Liver (tissue), 9 donors: ENCODE data around the gene DCAF11. TPM values are rescaled to one million over a fixed set of nuclear protein-coding genes. Genes with fewer than 3 reads are reported as not detected.

ENCODE experiments used
- DNase-seq: peaks from one replicate; pipeline ENCODE4 v3.0.0-alpha.2; 2017; ENCODE audit warnings: low spot score
- H3K27ac ChIP-seq, 2 donors: one replicate each; pipeline ENCODE4 v1.7.0; 2013; ENCODE audit warnings: inconsistent platforms in 2 of 2, low read length in 2 of 2, control low read depth in 1 of 2, low read depth in 1 of 2, mild to moderate bottlenecking in 1 of 2
- H3K27me3 ChIP-seq, 4 donors: one replicate each; pipeline versions ENCODE4 v1.6.1 to v1.7.0; 2013; ENCODE audit warnings: low read length in 3 of 4, inconsistent platforms in 1 of 4, mild to moderate bottlenecking in 1 of 4, moderate library complexity in 1 of 4; ENCODE audit not compliant: control insufficient read depth in 4 of 4, insufficient read depth in 4 of 4
- H3K36me3 ChIP-seq, 4 donors: one replicate each; pipeline versions ENCODE4 v1.6.1 to v1.7.0; 2013; ENCODE audit warnings: low read length in 3 of 4, mild to moderate bottlenecking in 3 of 4, low read depth in 1 of 4, moderate library complexity in 1 of 4; ENCODE audit not compliant: control insufficient read depth in 4 of 4, insufficient read depth in 3 of 4
- H3K4me1 ChIP-seq, 4 donors: one replicate each; pipeline versions ENCODE4 v1.6.1 to v1.7.0; 2013; ENCODE audit warnings: low read length in 3 of 4, mild to moderate bottlenecking in 3 of 4, moderate library complexity in 1 of 4; ENCODE audit not compliant: control insufficient read depth in 4 of 4, insufficient read depth in 4 of 4
- H3K4me3 ChIP-seq, 3 donors: one replicate each; pipeline versions ENCODE4 v1.6.1 to v1.7.0; 2013; ENCODE audit warnings: low read length in 3 of 3, control low read depth in 1 of 3, low read depth in 1 of 3, mild to moderate bottlenecking in 1 of 3
- H3K9ac ChIP-seq, 2 donors: one replicate each; pipeline ENCODE4 v1.7.0; 2013; ENCODE audit warnings: low read length in 2 of 2, mild to moderate bottlenecking in 2 of 2, moderate library complexity in 2 of 2, control low read depth in 1 of 2, low read depth in 1 of 2
- H3K9me3 ChIP-seq, 4 donors: one replicate each; pipeline versions ENCODE4 v1.6.1 to v1.7.0; 2013; ENCODE audit warnings: low read length in 3 of 4; ENCODE audit not compliant: control insufficient read depth in 4 of 4
- FOXA1 ChIP-seq: IDR thresholded peaks from 2 replicates; pipeline ENCODE4 v1.6.1; 2016; ENCODE audit warnings: antibody characterized with exemption
- FOXA2 ChIP-seq: IDR thresholded peaks from 2 replicates; pipeline ENCODE4 v1.6.1; 2016; ENCODE audit warnings: antibody characterized with exemption
- HNF4A ChIP-seq, 2 donors: conservative IDR thresholded peaks; 2 replicates each; pipeline ENCODE4 v1.6.1; 2016; ENCODE audit warnings: antibody characterized with exemption in 2 of 2, mild to moderate bottlenecking in 2 of 2
- HNF4G ChIP-seq: IDR thresholded peaks from 2 replicates; pipeline ENCODE4 v1.6.1; 2016; ENCODE audit warnings: antibody characterized with exemption
- JUND ChIP-seq, 2 donors: IDR thresholded peaks; 2 replicates each; pipeline ENCODE4 v1.6.1; 2016; ENCODE audit warnings: antibody characterized with exemption in 2 of 2
- NR2F2 ChIP-seq: IDR thresholded peaks from 2 replicates; pipeline ENCODE4 v1.6.1; 2016; ENCODE audit warnings: antibody characterized with exemption
- RAD21 ChIP-seq, 2 donors: IDR thresholded peaks; 2 replicates each; pipeline ENCODE4 v1.6.1; 2016; ENCODE audit warnings: antibody characterized with exemption in 2 of 2, mild to moderate bottlenecking in 2 of 2
- RXRA ChIP-seq, 2 donors: IDR thresholded peaks; 2 replicates each; pipeline ENCODE4 v1.6.1; 2017 to 2018; ENCODE audit warnings: antibody characterized with exemption in 2 of 2, mild to moderate bottlenecking in 1 of 2
- SP1 ChIP-seq: IDR thresholded peaks from 2 replicates; pipeline ENCODE4 v1.6.1; 2018; ENCODE audit warnings: antibody characterized with exemption, mild to moderate bottlenecking
- TAF1 ChIP-seq: conservative IDR thresholded peaks from 2 replicates; pipeline ENCODE4 v1.6.1; 2016; ENCODE audit warnings: antibody characterized with exemption, mild to moderate bottlenecking
- WGBS: extraction: QIAGEN DNeasy Blood & Tissue Kit; methylation state at CpG from one replicate; pipeline ENCODE4 v1.1.7; 2013; 5-methylcytosine and 5-hydroxymethylcytosine counted together
- polyA plus RNA-seq, 2 donors: library from polyadenylated mRNA; stranded (reverse) in 1 of 2; unstranded in 1 of 2; fragments of 200-250 nt in 1 of 2; fragments of >200 nt in 1 of 2; fragmentation: Nextera tagmentation in 1 of 2; extraction: Ambion mirVana in 1 of 2; gene quantifications; one replicate each; pipeline versions ENCODE4 v1.2.1 to v1.2.3, GENCODE V29; 2013 to 2015
- total RNA-seq, 2 donors: library from RNA; depleted of rRNA; stranded (reverse); fragments of >200 nt; gene quantifications; one replicate each; pipeline ENCODE4 v1.2.3, GENCODE V29; 2014
- TF ChIP-seq, protein P1 (sequence below): IDR thresholded peaks from 2 replicates; pipeline ENCODE4 v1.6.1; 2016; ENCODE audit warnings: antibody characterized with exemption
- TF ChIP-seq, protein P2 (sequence below): IDR thresholded peaks from 2 replicates; pipeline ENCODE4 v1.6.1; 2016; ENCODE audit warnings: antibody characterized with exemption, mild to moderate bottlenecking
- TF ChIP-seq, protein P3 (sequence below): fragments of 150-350 bp; IDR thresholded peaks from 2 replicates; pipeline ENCODE4 v1.5.1; 2017; ENCODE audit warnings: improper control_type of control experiment, low read depth, low read length; ENCODE audit not compliant: missing input control
- TF ChIP-seq, protein P4 (sequence below): IDR thresholded peaks from 2 replicates; pipeline ENCODE4 v1.6.1; 2016; ENCODE audit warnings: antibody characterized with exemption
- TF ChIP-seq, protein P5 (sequence below): IDR thresholded peaks from 2 replicates; pipeline ENCODE4 v1.6.1; 2016; ENCODE audit warnings: antibody characterized with exemption
- donor health status: healthy.
- donor health status: healthy.
- donor health status: healthy.
- donor health status: healthy.
- donor health status: healthy.

The DCAF11 gene
- total and polyA plus RNA-seq, 4 donors: 30.1 to 312 (median 167) TPM

DNA sequence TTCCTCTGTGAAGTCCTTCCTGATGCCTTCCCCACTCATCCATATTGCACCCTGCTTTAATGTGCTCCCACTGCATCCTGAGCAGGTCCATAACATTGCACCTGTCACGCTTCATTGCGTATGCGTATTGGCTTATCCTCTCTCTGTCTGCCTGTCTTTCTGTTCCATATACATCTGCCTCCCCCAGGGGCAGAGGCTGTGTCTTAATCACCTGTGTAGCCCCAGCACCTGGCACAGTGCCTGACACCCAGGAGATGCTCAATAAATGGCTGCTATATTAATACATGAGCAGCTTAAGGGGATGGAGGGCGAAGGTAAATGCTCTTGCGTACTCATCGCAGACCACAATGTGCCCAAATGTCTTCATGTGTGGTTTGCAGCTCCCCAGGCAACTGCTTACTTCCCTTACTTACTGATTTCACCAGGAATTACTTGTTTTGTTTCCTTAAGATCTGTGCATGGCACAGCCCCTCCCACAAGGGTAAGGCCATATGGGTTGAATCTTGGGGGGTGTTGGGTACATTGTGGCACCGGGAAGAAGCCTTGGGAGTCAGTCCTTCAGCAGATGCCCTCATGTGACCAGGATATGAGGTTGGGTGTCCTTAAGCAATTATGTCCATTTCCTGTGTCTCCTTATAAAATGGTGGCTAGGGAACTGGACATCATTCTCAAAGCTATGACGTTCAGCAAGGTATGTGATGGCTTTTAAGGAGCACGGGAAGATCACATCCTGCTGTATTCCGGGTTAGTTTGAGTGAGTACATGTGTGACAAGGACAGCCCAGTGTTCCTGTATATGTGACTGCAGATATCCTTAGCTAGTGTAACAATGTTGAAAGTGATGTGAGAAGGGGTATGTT is 44.1 kb upstream of the DCAF11 start:
- Histone ChIP-seq H3K4me3 (no peak overlapping the region), H3K9me3 (no peaks in the 10 kb centered on the region), H3K36me3 (no peaks in the 10 kb centered on the region), H3K27me3 (no peaks in the 10 kb centered on the region), H3K9ac (no peak overlapping the region), H3K27ac (no peak overlapping the region), H3K4me1 (peaks cover 35 to 69% (median 62%) of the 10 kb centered on the region in 4 donors)
- no peak for TF ChIP-seq HNF4A (conservative IDR thresholded peaks at IDR 0.05)
- WGBS: 90% methylated on average over 10 of the region's 10 CpGs
- no peak for DNase-seq

DNA sequence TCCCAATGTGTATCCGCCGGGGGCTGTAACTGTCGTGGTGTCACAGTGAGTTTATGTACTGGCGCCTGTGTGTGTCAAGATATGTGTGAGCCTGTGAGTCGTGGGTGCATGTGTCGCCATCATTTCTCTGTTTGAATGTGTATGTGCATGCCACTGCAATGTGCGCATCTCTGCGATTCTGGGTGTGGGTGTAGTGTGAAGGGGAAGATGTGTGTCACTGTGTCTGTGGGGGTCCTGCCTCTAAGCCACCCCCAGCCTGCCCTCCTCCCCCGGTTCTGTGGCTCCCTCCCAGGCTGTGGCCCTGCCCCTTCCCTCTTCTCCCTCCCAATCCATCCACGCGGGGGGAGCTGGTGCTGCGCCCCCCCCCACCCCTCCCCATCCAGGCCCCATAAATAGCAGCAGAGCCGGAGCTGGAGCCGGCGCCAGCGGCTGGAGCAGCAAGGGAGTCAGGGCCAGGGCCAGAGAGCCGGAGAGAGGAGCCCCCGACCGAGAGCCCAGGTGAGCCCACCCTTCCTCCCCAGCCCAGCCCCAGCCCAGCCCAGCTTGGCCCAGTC is 43.4 kb upstream of the DCAF11 start, which contains the start of gene CPNE6:
CPNE6 (plus strand) TSS at position 419 of the 554 bp plus-strand sequence. CDS start 1,375 bp downstream, outside the sequence.
- DNase-seq: no peak
- no peak within 1 kb of the TSS for H3K4me3 ChIP-seq
- no peaks in the 10 kb centered on the region for H3K36me3 ChIP-seq
- peaks cover 37 to 67% (median 61%) of the 10 kb centered on the region in 4 donors for H3K4me1 ChIP-seq
- WGBS: 83% methylated on average over 19 of the region's 19 CpGs
- no peak within 1 kb of the TSS for H3K9ac ChIP-seq
- H3K27me3 ChIP-seq: no peaks in the 10 kb centered on the region
- H3K27ac ChIP-seq: peak within 1 kb of the TSS in 1 of 2 donors; percentile 24
- H3K9me3 ChIP-seq: no peaks in the 10 kb centered on the region
- no peak for TF ChIP-seq RAD21 (IDR thresholded peaks at IDR 0.05)
- TF ChIP-seq RXRA (IDR thresholded peaks at IDR 0.05): no peak

DNA sequence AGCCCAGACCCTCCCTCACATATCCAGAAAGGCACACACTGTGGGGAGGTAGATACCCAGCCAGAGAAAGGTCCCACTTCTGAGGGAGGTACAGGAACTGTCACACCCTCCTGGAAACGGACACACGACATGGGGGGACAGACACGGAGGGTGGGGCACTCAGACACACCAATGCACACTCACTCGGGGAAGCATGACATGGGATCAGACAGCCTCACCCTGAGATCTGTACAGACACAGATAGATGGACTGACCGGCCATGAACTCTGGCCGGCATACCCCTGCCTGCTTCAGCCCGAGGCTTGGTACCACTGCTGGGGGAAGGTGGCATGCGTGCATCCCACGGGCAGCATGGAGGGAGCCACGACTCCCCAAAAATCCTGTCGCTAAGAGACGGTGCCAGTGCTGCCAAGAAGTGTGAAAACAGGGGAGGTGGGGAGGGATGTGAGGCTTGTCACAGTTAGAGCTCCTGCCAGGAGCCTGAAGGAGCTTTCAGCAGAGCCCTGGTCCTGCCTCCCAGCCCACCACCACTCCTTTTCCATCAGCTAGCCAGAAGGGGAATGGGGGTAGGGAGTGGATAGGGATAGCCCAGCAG is 42.6 kb upstream of the DCAF11 start:
- H3K4me3 ChIP-seq: no peak overlapping the region
- no peak for DNase-seq
- no peaks in the 10 kb centered on the region for H3K36me3 ChIP-seq
- H3K27ac ChIP-seq: no peak overlapping the region
- H3K4me1 ChIP-seq: peaks cover 37 to 66% (median 58%) of the 10 kb centered on the region in 4 donors
- no peak for TF ChIP-seq TAF1
- TF ChIP-seq, protein P1, sequence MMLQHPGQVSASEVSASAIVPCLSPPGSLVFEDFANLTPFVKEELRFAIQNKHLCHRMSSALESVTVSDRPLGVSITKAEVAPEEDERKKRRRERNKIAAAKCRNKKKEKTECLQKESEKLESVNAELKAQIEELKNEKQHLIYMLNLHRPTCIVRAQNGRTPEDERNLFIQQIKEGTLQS: no peak
- TF ChIP-seq, protein P2, sequence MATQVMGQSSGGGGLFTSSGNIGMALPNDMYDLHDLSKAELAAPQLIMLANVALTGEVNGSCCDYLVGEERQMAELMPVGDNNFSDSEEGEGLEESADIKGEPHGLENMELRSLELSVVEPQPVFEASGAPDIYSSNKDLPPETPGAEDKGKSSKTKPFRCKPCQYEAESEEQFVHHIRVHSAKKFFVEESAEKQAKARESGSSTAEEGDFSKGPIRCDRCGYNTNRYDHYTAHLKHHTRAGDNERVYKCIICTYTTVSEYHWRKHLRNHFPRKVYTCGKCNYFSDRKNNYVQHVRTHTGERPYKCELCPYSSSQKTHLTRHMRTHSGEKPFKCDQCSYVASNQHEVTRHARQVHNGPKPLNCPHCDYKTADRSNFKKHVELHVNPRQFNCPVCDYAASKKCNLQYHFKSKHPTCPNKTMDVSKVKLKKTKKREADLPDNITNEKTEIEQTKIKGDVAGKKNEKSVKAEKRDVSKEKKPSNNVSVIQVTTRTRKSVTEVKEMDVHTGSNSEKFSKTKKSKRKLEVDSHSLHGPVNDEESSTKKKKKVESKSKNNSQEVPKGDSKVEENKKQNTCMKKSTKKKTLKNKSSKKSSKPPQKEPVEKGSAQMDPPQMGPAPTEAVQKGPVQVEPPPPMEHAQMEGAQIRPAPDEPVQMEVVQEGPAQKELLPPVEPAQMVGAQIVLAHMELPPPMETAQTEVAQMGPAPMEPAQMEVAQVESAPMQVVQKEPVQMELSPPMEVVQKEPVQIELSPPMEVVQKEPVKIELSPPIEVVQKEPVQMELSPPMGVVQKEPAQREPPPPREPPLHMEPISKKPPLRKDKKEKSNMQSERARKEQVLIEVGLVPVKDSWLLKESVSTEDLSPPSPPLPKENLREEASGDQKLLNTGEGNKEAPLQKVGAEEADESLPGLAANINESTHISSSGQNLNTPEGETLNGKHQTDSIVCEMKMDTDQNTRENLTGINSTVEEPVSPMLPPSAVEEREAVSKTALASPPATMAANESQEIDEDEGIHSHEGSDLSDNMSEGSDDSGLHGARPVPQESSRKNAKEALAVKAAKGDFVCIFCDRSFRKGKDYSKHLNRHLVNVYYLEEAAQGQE: no peak
- TF ChIP-seq NR2F2: no peak
- TF ChIP-seq FOXA2: no peak
- TF ChIP-seq HNF4A (conservative IDR thresholded peaks at IDR 0.05): no peak
- TF ChIP-seq, protein P3, sequence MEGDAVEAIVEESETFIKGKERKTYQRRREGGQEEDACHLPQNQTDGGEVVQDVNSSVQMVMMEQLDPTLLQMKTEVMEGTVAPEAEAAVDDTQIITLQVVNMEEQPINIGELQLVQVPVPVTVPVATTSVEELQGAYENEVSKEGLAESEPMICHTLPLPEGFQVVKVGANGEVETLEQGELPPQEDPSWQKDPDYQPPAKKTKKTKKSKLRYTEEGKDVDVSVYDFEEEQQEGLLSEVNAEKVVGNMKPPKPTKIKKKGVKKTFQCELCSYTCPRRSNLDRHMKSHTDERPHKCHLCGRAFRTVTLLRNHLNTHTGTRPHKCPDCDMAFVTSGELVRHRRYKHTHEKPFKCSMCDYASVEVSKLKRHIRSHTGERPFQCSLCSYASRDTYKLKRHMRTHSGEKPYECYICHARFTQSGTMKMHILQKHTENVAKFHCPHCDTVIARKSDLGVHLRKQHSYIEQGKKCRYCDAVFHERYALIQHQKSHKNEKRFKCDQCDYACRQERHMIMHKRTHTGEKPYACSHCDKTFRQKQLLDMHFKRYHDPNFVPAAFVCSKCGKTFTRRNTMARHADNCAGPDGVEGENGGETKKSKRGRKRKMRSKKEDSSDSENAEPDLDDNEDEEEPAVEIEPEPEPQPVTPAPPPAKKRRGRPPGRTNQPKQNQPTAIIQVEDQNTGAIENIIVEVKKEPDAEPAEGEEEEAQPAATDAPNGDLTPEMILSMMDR: no peak
- no peak for TF ChIP-seq RAD21 (IDR thresholded peaks at IDR 0.05)
- TF ChIP-seq, protein P4, sequence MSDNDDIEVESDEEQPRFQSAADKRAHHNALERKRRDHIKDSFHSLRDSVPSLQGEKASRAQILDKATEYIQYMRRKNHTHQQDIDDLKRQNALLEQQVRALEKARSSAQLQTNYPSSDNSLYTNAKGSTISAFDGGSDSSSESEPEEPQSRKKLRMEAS: no peak
- no peak for TF ChIP-seq HNF4G
- TF ChIP-seq, protein P5, sequence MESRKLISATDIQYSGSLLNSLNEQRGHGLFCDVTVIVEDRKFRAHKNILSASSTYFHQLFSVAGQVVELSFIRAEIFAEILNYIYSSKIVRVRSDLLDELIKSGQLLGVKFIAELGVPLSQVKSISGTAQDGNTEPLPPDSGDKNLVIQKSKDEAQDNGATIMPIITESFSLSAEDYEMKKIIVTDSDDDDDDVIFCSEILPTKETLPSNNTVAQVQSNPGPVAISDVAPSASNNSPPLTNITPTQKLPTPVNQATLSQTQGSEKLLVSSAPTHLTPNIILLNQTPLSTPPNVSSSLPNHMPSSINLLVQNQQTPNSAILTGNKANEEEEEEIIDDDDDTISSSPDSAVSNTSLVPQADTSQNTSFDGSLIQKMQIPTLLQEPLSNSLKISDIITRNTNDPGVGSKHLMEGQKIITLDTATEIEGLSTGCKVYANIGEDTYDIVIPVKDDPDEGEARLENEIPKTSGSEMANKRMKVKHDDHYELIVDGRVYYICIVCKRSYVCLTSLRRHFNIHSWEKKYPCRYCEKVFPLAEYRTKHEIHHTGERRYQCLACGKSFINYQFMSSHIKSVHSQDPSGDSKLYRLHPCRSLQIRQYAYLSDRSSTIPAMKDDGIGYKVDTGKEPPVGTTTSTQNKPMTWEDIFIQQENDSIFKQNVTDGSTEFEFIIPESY: no peak
- no peak for TF ChIP-seq SP1
- no peak for TF ChIP-seq RXRA (IDR thresholded peaks at IDR 0.05)
- no peak for TF ChIP-seq JUND (IDR thresholded peaks at IDR 0.05)
- no peak for TF ChIP-seq FOXA1
- 56% methylated on average over 12 of the region's 12 CpGs for WGBS
- H3K9me3 ChIP-seq: no peaks in the 10 kb centered on the region
- no peak overlapping the region for H3K9ac ChIP-seq
- no peaks in the 10 kb centered on the region for H3K27me3 ChIP-seq
